Endothelial cell of umbilical vein (primary cell): Measurements from ENCODE around the gene INTS6. TPM values are rescaled to one million over a fixed set of nuclear protein-coding genes. Genes with fewer than 3 reads are reported as not detected.

Experiments
- BruUV-seq: library from RNA; stranded (reverse); fragments of 400-500 nt; replicated peaks from 2 replicates; lab custom pipeline; 2021; lab: Mats Ljungman, UMichigan
- CTCF ChIA-PET: fragments of 300-600, 350-600 bp; sonication (Branson Sonifier 250); formaldehyde crosslinking; loops from one replicate; lab custom pipeline; 2021; ENCODE audit warnings: antibody characterized with exemption, inconsistent platforms; lab: Charles Lee
- POLR2A ChIA-PET: fragments of 300-600, 350-600 bp; sonication (Branson Sonifier 250); formaldehyde crosslinking; loops from one replicate; lab custom pipeline; 2021; ENCODE audit warnings: antibody characterized with exemption, inconsistent platforms; lab: Charles Lee
- DNase-seq: peaks from one replicate; pipeline ENCODE4 v3.0.0-alpha.2; 2011; ENCODE audit warnings: low read depth, low spot score
- FAIRE-seq: peaks from 2 replicates; lab custom pipeline; 2011; peaks lifted over from hg19 to GRCh38; lab: Jason Lieb, UNC
- H2AFZ ChIP-seq: 2 replicates; pipeline ENCODE4 v1.6.0; 2012; ENCODE audit warnings: low read depth, low read length, control low read depth, inconsistent platforms
- H3K27ac ChIP-seq: 2 replicates; pipeline ENCODE4 v1.5.1; 2011; ENCODE audit warnings: low read depth, mild to moderate bottlenecking, control low read depth, low read length, moderate library complexity; ENCODE audit not compliant: insufficient read depth
- H3K27me3 ChIP-seq, 2 experiments: 2 replicates each; pipeline versions ENCODE4 v1.6.0 to v1.6.1; 2011; ENCODE audit warnings: low read length in 2 of 2, mixed read lengths in 1 of 2; ENCODE audit not compliant: control insufficient read depth in 2 of 2, insufficient read depth in 2 of 2
- H3K36me3 ChIP-seq, 2 experiments: 2 replicates in 1 of 2; 3 replicates in 1 of 2; pipeline ENCODE4 v1.5.1; 2011; ENCODE audit warnings: low read length in 2 of 2, mild to moderate bottlenecking in 1 of 2, moderate library complexity in 1 of 2; ENCODE audit not compliant: control insufficient read depth in 2 of 2, insufficient read depth in 2 of 2; ENCODE audit errors: extremely low read depth in 1 of 2
- H3K4me1 ChIP-seq: 3 replicates; pipeline ENCODE4 v1.5.1; 2011; ENCODE audit warnings: mild to moderate bottlenecking, low read length; ENCODE audit not compliant: control insufficient read depth, insufficient read depth; ENCODE audit errors: extremely low read depth
- H3K4me2 ChIP-seq: 2 replicates; pipeline ENCODE4 v1.6.1; 2011; ENCODE audit warnings: low read length, control low read depth, mixed read lengths; ENCODE audit not compliant: insufficient read depth
- H3K4me3 ChIP-seq, 3 experiments: fragments of 200-600 bp in 1 of 3; sonication (generic), shearing (Covaris generic) in 1 of 3; replicated peaks in 1 of 3; 2 replicates each; pipeline ENCODE4 v1.5.1; 2011 to 2016; ENCODE audit warnings: control low read depth in 3 of 3, low read length in 3 of 3, mild to moderate bottlenecking in 2 of 3, inconsistent platforms in 1 of 3, low read depth in 1 of 3, moderate library complexity in 1 of 3; ENCODE audit not compliant: insufficient read depth in 1 of 3
- H3K79me2 ChIP-seq: 2 replicates; pipeline ENCODE4 v1.6.0; 2012; ENCODE audit warnings: low read length, inconsistent platforms; ENCODE audit not compliant: control insufficient read depth, insufficient read depth
- H3K9ac ChIP-seq: replicated peaks from 2 replicates; pipeline ENCODE3; 2011; ENCODE audit warnings: low read length, control low read depth; ENCODE audit not compliant: insufficient read depth; ENCODE audit errors: extremely low read depth
- H3K9me1 ChIP-seq: replicated peaks from 3 replicates; pipeline ENCODE4 v1.6.0; 2011; ENCODE audit warnings: mild to moderate bottlenecking, low read length; ENCODE audit not compliant: control insufficient read depth, insufficient read depth; ENCODE audit errors: extremely low read depth
- H3K9me3 ChIP-seq: replicated peaks from 2 replicates; pipeline ENCODE4 v1.5.1; 2012; ENCODE audit warnings: low read length, inconsistent platforms; ENCODE audit not compliant: control insufficient read depth, insufficient read depth
- H4K20me1 ChIP-seq: replicated peaks from 2 replicates; pipeline ENCODE3; 2011; ENCODE audit warnings: mild to moderate bottlenecking, low read length; ENCODE audit not compliant: control insufficient read depth, insufficient read depth; ENCODE audit errors: extremely low read depth
- CTCF ChIP-seq, 2 donors: IDR thresholded peaks; 1 replicate in 1 of 2; 2 replicates in 1 of 2; pipeline ENCODE4 v1.5.1; 2011; ENCODE audit warnings: low read length in 2 of 2, mild to moderate bottlenecking in 2 of 2, moderate library complexity in 2 of 2, control low read depth in 1 of 2, inconsistent platforms in 1 of 2, low read depth in 1 of 2; ENCODE audit not compliant: insufficient read depth in 1 of 2; ENCODE audit errors: extremely low read depth in 1 of 2
- EZH2 ChIP-seq: IDR thresholded peaks from 2 replicates; pipeline ENCODE4 v1.6.1; 2012; ENCODE audit warnings: borderline replicate concordance, low read depth, mild to moderate bottlenecking, moderate library complexity, low read length, inconsistent platforms; ENCODE audit not compliant: severe bottlenecking
- FOS ChIP-seq: IDR thresholded peaks from 2 replicates; pipeline ENCODE4 v1.6.1; 2011; ENCODE audit warnings: mild to moderate bottlenecking, low read length, moderate library complexity, borderline replicate concordance; ENCODE audit not compliant: insufficient read depth
- GATA2 ChIP-seq: IDR thresholded peaks from 2 replicates; pipeline ENCODE4 v1.7.0; 2011; ENCODE audit warnings: low read depth, mild to moderate bottlenecking, moderate library complexity, mixed read lengths, low read length; ENCODE audit not compliant: insufficient read length, insufficient read depth
- JUN ChIP-seq: IDR thresholded peaks from 2 replicates; pipeline ENCODE4 v1.6.1; 2011; ENCODE audit warnings: borderline replicate concordance, low read depth; ENCODE audit not compliant: insufficient read length, insufficient read depth
- MAX ChIP-seq: IDR thresholded peaks from 2 replicates; pipeline ENCODE4 v1.6.1; 2011; ENCODE audit not compliant: insufficient read depth, insufficient read length
- MYC ChIP-seq: IDR thresholded peaks from one replicate; pipeline ENCODE4 v1.6.1; 2011; ENCODE audit warnings: mild to moderate bottlenecking, low read depth, low read length
- POLR2A ChIP-seq: IDR thresholded peaks from 2 replicates; pipeline ENCODE4 v1.6.1; 2012; ENCODE audit warnings: low read depth, mild to moderate bottlenecking, control low read depth, low read length
- POLR2AphosphoS5 ChIP-seq: IDR thresholded peaks from 2 replicates; pipeline ENCODE4 v1.6.1; 2012; ENCODE audit warnings: low read depth, mild to moderate bottlenecking, control low read depth, low read length, moderate library complexity; ENCODE audit not compliant: insufficient read depth
- dilution Hi-C: fragments of 300-500 bp; cut with MboI; formaldehyde crosslinking; loops from one replicate; pipeline ENCODE4 v1.15.0; 2019; ENCODE audit warnings: low sequenced_read_pairs; ENCODE audit not compliant: extremely low pct_ligation_motif_present
- intact Hi-C: fragments of 100-400 bp; cut with micrococcal nuclease; formaldehyde crosslinking; loops from one replicate; pipeline ENCODE4 v1.10.0; 2022
- polyA plus RNA-seq, 4 experiments: library from polyadenylated mRNA; depleted of rRNA in 3 of 4; stranded (reverse) in 3 of 4; unstranded in 1 of 4; fragments of >200 nt; gene quantifications; 2 replicates each; pipeline versions ENCODE4 v1.2.1 to v1.2.3, GENCODE V29; 2011 to 2012; ENCODE audit warnings: missing spikeins in 1 of 4
- total RNA-seq: library from RNA; stranded (reverse); gene quantifications from 2 replicates; pipeline ENCODE4 v1.2.3, GENCODE V29; 2021

The INTS6 gene
- total and polyA plus RNA-seq, 2 donors (not counting 3 experiments of a cell fraction or from before 2014, with no cell fraction given): 9.5 to 45.4 TPM

- POLR2A ChIA-PET: no interaction called here
- DNase-seq (no peak), FAIRE-seq (no peak)
- H3K9ac ChIP-seq: no peak overlapping the region
- dilution Hi-C loops (no loop called here), intact Hi-C loops (no loop called here)
- H3K9me1 ChIP-seq: no peaks in the 10 kb centered on the region
- no peaks in the 10 kb centered on the region for H4K20me1 ChIP-seq
- H3K4me2 ChIP-seq: no peak overlapping the region
- no peak overlapping the region for H3K27ac ChIP-seq
- CTCF ChIA-PET: no interaction called here
- no peak for TF ChIP-seq GATA2
- no peak for TF ChIP-seq FOS
- no peak for TF ChIP-seq JUN
- no peak for TF ChIP-seq EZH2
- TF ChIP-seq POLR2AphosphoS5: no peak
- TF ChIP-seq MYC: no peak
- TF ChIP-seq CTCF (IDR thresholded peaks at IDR 0.05; ENCODE audit: extremely low read depth in 1 of 2, insufficient read depth in 1 of 2, low read depth in 1 of 2, low read length in 2 of 2): no peak
- TF ChIP-seq POLR2A: no peak
- no peak for TF ChIP-seq MAX
- peaks cover 0 to 9% of the 10 kb centered on the region in 2 experiments for H3K36me3 ChIP-seq
- no TSS peak for BruUV-seq
- H3K27me3 ChIP-seq: no peaks in the 10 kb centered on the region
- no peaks in the 10 kb centered on the region for H3K79me2 ChIP-seq
- H3K4me1 ChIP-seq: peaks cover 12% of the 10 kb centered on the region
- H3K4me3 ChIP-seq: no peak overlapping the region
- H2AFZ ChIP-seq: no peak overlapping the region
- H3K9me3 ChIP-seq: no peaks in the 10 kb centered on the region
These were observed 91.7 kb downstream of the INTS6 start for GRCh38 chr13:51361106-51361505.
